Adrenal gland (tissue), 12 donors: ENCODE data around the gene BIRC3. TPM values are rescaled to one million over a fixed set of nuclear protein-coding genes. Genes with fewer than 3 reads are reported as not detected.

Experiments used
- DNase-seq, 7 donors: peaks; one replicate each; pipeline ENCODE4 v3.0.0-alpha.2; 2019 to 2020
- H3K27ac ChIP-seq, 5 donors: fragments of 200-600 bp; sonication (generic) in 4 of 5; 1 replicate in 3 of 5; 2 replicates in 2 of 5; pipeline versions ENCODE4 v1.5.1 to v1.8.0; 2016 to 2020; ENCODE audit warnings: mild to moderate bottlenecking in 1 of 5
- H3K27me3 ChIP-seq: fragments of 200-600 bp; 2 replicates; pipeline ENCODE4 v1.8.0; 2021
- H3K36me3 ChIP-seq, 2 donors: fragments of 200-600 bp; replicated peaks in 1 of 2; 1 replicate in 1 of 2; 2 replicates in 1 of 2; pipeline versions ENCODE4 v1.5.1 to v1.8.0; 2018 to 2022
- H3K4me1 ChIP-seq, 2 donors: fragments of 200-600 bp; replicated peaks in 1 of 2; 1 replicate in 1 of 2; 2 replicates in 1 of 2; pipeline versions ENCODE4 v1.5.1 to v1.8.0; 2018 to 2021
- H3K4me3 ChIP-seq, 4 donors: fragments of 200-600 bp; sonication (generic) in 3 of 4; one replicate each; pipeline ENCODE4 v1.5.1; 2016 to 2018
- H3K9me3 ChIP-seq, 3 donors: fragments of 200-600 bp; sonication (generic) in 1 of 3; replicated peaks in 1 of 3; 1 replicate in 2 of 3; 2 replicates in 1 of 3; pipeline versions ENCODE4 v1.5.1 to v1.8.0; 2016 to 2021
- POLR2A ChIP-seq, 2 donors: fragments of 450-650 bp; IDR thresholded peaks; one replicate each; pipeline ENCODE4 v1.6.1; 2017; ENCODE audit warnings: antibody characterized with exemption in 2 of 2, mild to moderate bottlenecking in 2 of 2, moderate library complexity in 1 of 2
- WGBS, 4 donors: extraction: QIAGEN DNeasy Blood & Tissue Kit in 2 of 4; methylation state at CpG; one replicate each; pipeline versions ENCODE4 v1.1.5 to v1.1.7; 2013 to 2017; 5-methylcytosine and 5-hydroxymethylcytosine counted together
- intact Hi-C, 2 donors: fragments of 100-400 bp; cut with DNase I; formaldehyde crosslinking; loops; one replicate each; pipeline versions ENCODE4 v1.14.1 to v1.15.0; 2022 to 2023
- polyA plus RNA-seq, 3 donors: library from polyadenylated mRNA; stranded (reverse); fragments of 200-250 nt in 2 of 3; fragments of 350-450 nt in 1 of 3; fragmentation: Illumina TruSeq in 1 of 3; extraction: RNeasy Lipid Tissue Mini Kit (QIAGEN cat#74804) in 1 of 3; gene quantifications; one replicate each; pipeline ENCODE4 v1.2.3, GENCODE V29; 2013 to 2014
- total RNA-seq, 9 donors: library from RNA; depleted of rRNA in 4 of 9; stranded (reverse); fragments of >200 nt in 4 of 9; fragments of 120-200 nt in 1 of 9; fragmentation: NEBNext Ultra II Directional in 1 of 9; extraction: Animal tissue kit (Norgen Biotek cat#: 25700) in 1 of 9; gene quantifications; one replicate each; pipeline versions ENCODE4 v1.1.0 to v1.2.4, GENCODE V29; 2013 to 2023
- TF ChIP-seq, protein P1 (sequence below), 6 experiments: fragments of 450-650 bp in 4 of 6; fragments of 200-600 bp in 2 of 6; sonication (generic) in 1 of 6; IDR thresholded peaks; 1 replicate in 5 of 6; 2 replicates in 1 of 6; pipeline versions ENCODE4 v1.5.1 to v1.8.0; 2016 to 2021; ENCODE audit warnings: antibody characterized with exemption in 6 of 6, mild to moderate bottlenecking in 2 of 6, moderate library complexity in 1 of 6
- donor health status: healthy with polysubstance abuse.
- donor health status: Bipolar disorder and iron deficiency.
- donor health status: DM: yes; HTN: yes; CAD: no.
- donor health status: DM: no; HTN: no; CAD: no.
- donor health status: DM: no; HTN: no; CAD: no.
- donor health status: DM: yes; HTN: yes; CAD: no.

BIRC3 gene
- total and polyA plus RNA-seq, 12 donors = 0.48 to 8.6 (median 3.1) TPM

DNA sequence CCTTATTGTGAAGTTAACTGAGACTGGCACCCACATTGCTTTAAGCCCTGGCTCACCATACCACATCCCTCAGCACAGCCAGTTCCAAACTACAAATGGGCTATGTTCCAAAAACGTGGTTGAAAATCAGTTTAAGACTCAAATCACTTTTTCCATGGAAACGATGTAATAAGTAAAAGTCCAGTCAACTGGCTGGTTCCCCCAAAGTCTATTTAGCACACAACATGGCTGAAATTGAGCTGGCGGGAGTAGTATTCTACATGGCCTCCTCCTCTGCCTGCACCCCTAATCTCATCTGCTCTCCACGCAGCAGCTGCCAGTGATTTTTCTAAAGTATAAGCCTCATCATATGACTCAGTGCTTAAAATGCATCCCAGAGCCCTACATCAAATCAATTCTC is 40.9 kb upstream of the BIRC3 start:
- Histone ChIP-seq H3K4me3 (no peak overlapping the region), H3K9me3 (no peaks in the 10 kb centered on the region), H3K4me1 (peaks cover 0 to 6% of the 10 kb centered on the region in 2 donors), H3K27me3 (no peaks in the 10 kb centered on the region), H3K27ac (no peak overlapping the region), H3K36me3 (no peaks in the 10 kb centered on the region)
- intact Hi-C loops = no loop called here
- DNase-seq = no peak
- WGBS, 4 donors = 72 to 79% (median 78%) methylated on average over 4 of the region's 4 CpGs
- no peak for TF ChIP-seq POLR2A (IDR thresholded peaks at IDR 0.05)
- TF ChIP-seq, protein P1, sequence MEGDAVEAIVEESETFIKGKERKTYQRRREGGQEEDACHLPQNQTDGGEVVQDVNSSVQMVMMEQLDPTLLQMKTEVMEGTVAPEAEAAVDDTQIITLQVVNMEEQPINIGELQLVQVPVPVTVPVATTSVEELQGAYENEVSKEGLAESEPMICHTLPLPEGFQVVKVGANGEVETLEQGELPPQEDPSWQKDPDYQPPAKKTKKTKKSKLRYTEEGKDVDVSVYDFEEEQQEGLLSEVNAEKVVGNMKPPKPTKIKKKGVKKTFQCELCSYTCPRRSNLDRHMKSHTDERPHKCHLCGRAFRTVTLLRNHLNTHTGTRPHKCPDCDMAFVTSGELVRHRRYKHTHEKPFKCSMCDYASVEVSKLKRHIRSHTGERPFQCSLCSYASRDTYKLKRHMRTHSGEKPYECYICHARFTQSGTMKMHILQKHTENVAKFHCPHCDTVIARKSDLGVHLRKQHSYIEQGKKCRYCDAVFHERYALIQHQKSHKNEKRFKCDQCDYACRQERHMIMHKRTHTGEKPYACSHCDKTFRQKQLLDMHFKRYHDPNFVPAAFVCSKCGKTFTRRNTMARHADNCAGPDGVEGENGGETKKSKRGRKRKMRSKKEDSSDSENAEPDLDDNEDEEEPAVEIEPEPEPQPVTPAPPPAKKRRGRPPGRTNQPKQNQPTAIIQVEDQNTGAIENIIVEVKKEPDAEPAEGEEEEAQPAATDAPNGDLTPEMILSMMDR (IDR thresholded peaks at IDR 0.05) = no peak

DNA sequence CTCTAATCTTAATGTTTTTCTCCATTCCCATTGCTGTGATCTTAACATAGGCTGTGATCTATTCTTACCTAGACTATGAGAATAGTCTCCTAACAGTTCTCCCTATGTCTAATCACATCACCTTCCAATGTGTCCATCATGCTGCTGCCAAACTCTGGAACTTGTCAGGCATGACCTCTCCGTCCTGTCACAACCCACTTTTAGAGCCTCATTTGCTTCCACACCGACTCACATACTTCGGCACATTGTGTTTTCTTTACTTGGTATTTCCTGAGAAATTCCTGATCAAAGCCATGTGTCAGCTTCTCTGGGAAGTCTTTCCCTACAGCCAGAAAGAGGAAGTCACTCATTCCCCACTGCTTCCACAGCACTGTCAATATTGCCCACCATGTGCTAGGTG is 40.5 kb upstream of the BIRC3 start:
- WGBS, 4 donors = 62 to 82% (median 72%) methylated on average over 3 of the region's 3 CpGs
- DNase-seq = no peak
- H3K4me1 ChIP-seq = peaks cover 0 to 6% of the 10 kb centered on the region in 2 donors
- no peaks in the 10 kb centered on the region for H3K9me3 ChIP-seq
- TF ChIP-seq POLR2A (IDR thresholded peaks at IDR 0.05) = no peak
- TF ChIP-seq, protein P1 (IDR thresholded peaks at IDR 0.05) = no peak
- intact Hi-C loops = no loop called here
- H3K27me3 ChIP-seq = no peaks in the 10 kb centered on the region
- H3K27ac ChIP-seq = no peak overlapping the region
- no peak overlapping the region for H3K4me3 ChIP-seq
- no peaks in the 10 kb centered on the region for H3K36me3 ChIP-seq

DNA sequence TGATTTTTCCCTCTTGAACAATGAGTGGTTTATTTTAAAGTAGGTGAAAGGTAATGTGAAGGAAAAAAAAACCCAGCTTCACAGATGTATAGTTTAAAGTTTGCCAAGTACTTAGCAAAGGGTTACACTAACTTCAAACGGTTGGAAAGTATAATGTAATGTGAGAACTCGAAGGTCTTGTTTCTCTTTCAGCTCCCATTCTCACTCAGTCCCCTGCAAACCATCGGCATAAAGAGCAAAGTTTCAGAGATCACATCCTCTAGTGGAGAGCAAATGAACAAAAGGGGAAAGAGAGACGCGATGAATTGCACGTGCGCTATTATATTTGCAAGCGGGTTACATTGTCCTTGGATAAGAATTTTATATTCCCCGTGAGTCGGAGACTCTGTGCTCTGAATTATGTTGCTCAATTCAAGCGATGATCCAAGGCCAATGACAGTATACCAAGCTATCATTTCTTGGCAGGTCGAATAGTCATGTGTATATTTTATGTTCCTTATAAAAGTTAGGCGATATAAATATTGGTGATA is 37.6 kb upstream of the BIRC3 start:
- peak overlapping the region in 1 of 5 donors; percentile 18 for H3K27ac ChIP-seq
- peak in 6 of 7 donors; percentile 30 to 60 (median 38) for DNase-seq
- H3K4me3 ChIP-seq = peak overlapping the region in 2 of 4 donors; percentile 2 to 51
- peaks cover 0 to 6% of the 10 kb centered on the region in 2 donors for H3K4me1 ChIP-seq
- 6 to 17% (median 12%) methylated on average over 13 of the region's 13 CpGs for WGBS, 4 donors
- H3K9me3 ChIP-seq = no peaks in the 10 kb centered on the region
- intact Hi-C loops = loop anchor here in 1 of 2 donors (10.0 kb wide), 1 partner anchor 215 kb away; no protein-coding TSS in a partner anchor
- peak in 1 of 2 donors; percentile 12 for TF ChIP-seq POLR2A (IDR thresholded peaks at IDR 0.05)
- TF ChIP-seq, protein P1 (IDR thresholded peaks at IDR 0.05) = peak in 4 of 6 experiments; percentile 32 to 43 (median 38)
- no peaks in the 10 kb centered on the region for H3K27me3 ChIP-seq
- no peaks in the 10 kb centered on the region for H3K36me3 ChIP-seq

DNA sequence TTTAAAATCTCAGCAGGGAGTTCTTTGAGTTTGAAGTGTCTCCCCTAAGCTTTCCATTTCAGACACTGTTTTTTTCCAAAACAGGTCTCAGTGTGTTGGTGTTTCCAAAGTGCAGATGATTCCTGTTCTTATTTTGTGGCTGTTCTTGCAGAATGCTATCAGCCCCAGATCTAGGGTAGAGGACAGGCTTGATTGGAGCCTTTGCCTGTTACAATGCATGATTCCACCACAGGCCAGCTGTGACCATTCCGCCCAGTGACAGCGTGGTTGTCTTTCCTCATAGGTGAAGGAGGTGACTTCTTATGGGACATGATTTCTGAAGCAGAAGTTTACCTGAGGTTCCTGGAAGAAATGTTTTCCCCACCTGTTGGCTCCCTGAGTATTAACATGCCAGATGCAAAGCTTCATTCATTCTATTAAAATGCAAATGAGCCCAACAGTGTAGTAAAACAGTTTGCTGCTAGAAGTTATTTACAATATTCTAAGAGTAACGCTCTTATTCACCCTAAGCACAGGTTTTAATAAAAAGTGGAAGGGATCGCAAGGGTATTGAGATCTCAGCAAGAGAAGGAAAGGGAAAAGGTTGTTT is 36.9 kb upstream of the BIRC3 start:
- Histone ChIP-seq H3K4me3 (peak overlapping the region in 1 of 4 donors; percentile 51), H3K4me1 (peaks cover 0 to 6% of the 10 kb centered on the region in 2 donors), H3K9me3 (no peaks in the 10 kb centered on the region), H3K27me3 (no peaks in the 10 kb centered on the region), H3K36me3 (no peaks in the 10 kb centered on the region), H3K27ac (no peak overlapping the region)
- no peak for TF ChIP-seq POLR2A (IDR thresholded peaks at IDR 0.05)
- TF ChIP-seq, protein P1 (IDR thresholded peaks at IDR 0.05) = no peak
- peak in 4 of 7 donors; percentile 16 to 36 (median 25) for DNase-seq
- intact Hi-C loops = loop anchor here in 1 of 2 donors (10.0 kb wide), 1 partner anchor 214 kb away; no protein-coding TSS in a partner anchor
- WGBS, 4 donors = 87 to 92% (median 89%) methylated on average over 4 of the region's 4 CpGs
